ENCODE measurements around the gene LAMA5.

LAMA5 gene

GRCh38 chr20:62372042-62372993, 5.2 kb upstream of the LAMA5 start:
- no peak for DNase-seq (ENCODE audit: low read depth)

GRCh38 chr20:62371588-62372041, 4.5 kb upstream of the LAMA5 start:
- no peak for DNase-seq (ENCODE audit: low read depth)

- no peak for DNase-seq (ENCODE audit: low read depth)
These were observed 3.9 kb upstream of the LAMA5 start for GRCh38 chr20:62370807-62371587.

GRCh38 chr20:62370115-62370806, 3.1 kb upstream of the LAMA5 start:
- DNase-seq (ENCODE audit: low read depth), result no peak

- no peak for DNase-seq (ENCODE audit: low read depth)
These were observed 2.7 kb upstream of the LAMA5 start for GRCh38 chr20:62369815-62370114.

- DNase-seq (ENCODE audit: low read depth), result no peak
These were observed 2.1 kb upstream of the LAMA5 start for GRCh38 chr20:62368976-62369814.

GRCh38 chr20:62368392-62368975, 1.4 kb upstream of the LAMA5 start:
- no peak for DNase-seq (ENCODE audit: low read depth)

- no peak for DNase-seq (ENCODE audit: low read depth)
These were observed 700 bp upstream of the LAMA5 start for GRCh38 chr20:62367633-62368391.

- DNase-seq (ENCODE audit: low read depth), result no peak
These were observed 559 bp downstream of the LAMA5 start for GRCh38 chr20:62366370-62367135.

- DNase-seq (ENCODE audit: low read depth), result no peak
These were observed 1.2 kb downstream of the LAMA5 start for GRCh38 chr20:62365814-62366369.

- DNase-seq (ENCODE audit: low read depth), result no peak
These were observed 2.0 kb downstream of the LAMA5 start for GRCh38 chr20:62364911-62365736.

GRCh38 chr20:62363920-62364851, 2.9 kb downstream of the LAMA5 start:
- DNase-seq (ENCODE audit: low read depth), result no peak

- DNase-seq (ENCODE audit: low read depth), result no peak
These were observed 3.9 kb downstream of the LAMA5 start for GRCh38 chr20:62362991-62363919.

GRCh38 chr20:62362590-62362940, 4.5 kb downstream of the LAMA5 start:
- no peak for DNase-seq (ENCODE audit: low read depth)

GRCh38 chr20:62361799-62362589, 5.1 kb downstream of the LAMA5 start:
- no peak for DNase-seq (ENCODE audit: low read depth)

All from activated T-helper 1 cell treated with Interleukin-2 at 50 U/mL for 16 hours (primary cell).